BJ (cell line): ENCODE measurements around the gene LMBR1L. TPM values are rescaled to one million over a fixed set of nuclear protein-coding genes. Genes with fewer than 3 reads are reported as not detected.

Experiments
- CTCF ChIA-PET: fragments of 350-600 bp; formaldehyde crosslinking; extraction: SDS; loops from one replicate; lab custom pipeline; 2021; ENCODE audit warnings: antibody characterized with exemption, inconsistent platforms; lab: Yijun Ruan, JAX
- POLR2A ChIA-PET: fragments of 300-600 bp; sonication (Branson Sonifier 250); formaldehyde crosslinking; extraction: SDS; loops from one replicate; lab custom pipeline; 2021; ENCODE audit warnings: antibody characterized with exemption; lab: Charles Lee
- DNase-seq: peaks from one replicate; pipeline ENCODE4 v3.0.0-alpha.2; 2011; ENCODE audit warnings: low read depth
- H3K27me3 ChIP-seq: 2 replicates; pipeline ENCODE4 v1.6.0; 2011; ENCODE audit warnings: low read length; ENCODE audit not compliant: control insufficient read depth, insufficient read depth
- H3K36me3 ChIP-seq: 2 replicates; pipeline ENCODE4 v1.5.1; 2011; ENCODE audit warnings: low read length; ENCODE audit not compliant: control insufficient read depth, insufficient read depth
- H3K4me3 ChIP-seq: 2 replicates; pipeline ENCODE4 v1.5.1; 2011; ENCODE audit warnings: low read depth, mild to moderate bottlenecking, control low read depth, low read length
- polyA plus RNA-seq: library from polyadenylated mRNA; depleted of rRNA; stranded (reverse); fragments of >200 nt; gene quantifications from 2 replicates; pipeline ENCODE4 v1.2.3, GENCODE V29; 2011
- TF ChIP-seq, protein P1 (sequence below): IDR thresholded peaks from 2 replicates; pipeline ENCODE4 v1.5.1; 2011; ENCODE audit warnings: low read depth, mild to moderate bottlenecking, control low read depth, inconsistent platforms, low read length, moderate library complexity; ENCODE audit not compliant: insufficient read depth

Gene LMBR1L
- polyA plus RNA-seq, 1 experiment: 63.1 TPM

DNA sequence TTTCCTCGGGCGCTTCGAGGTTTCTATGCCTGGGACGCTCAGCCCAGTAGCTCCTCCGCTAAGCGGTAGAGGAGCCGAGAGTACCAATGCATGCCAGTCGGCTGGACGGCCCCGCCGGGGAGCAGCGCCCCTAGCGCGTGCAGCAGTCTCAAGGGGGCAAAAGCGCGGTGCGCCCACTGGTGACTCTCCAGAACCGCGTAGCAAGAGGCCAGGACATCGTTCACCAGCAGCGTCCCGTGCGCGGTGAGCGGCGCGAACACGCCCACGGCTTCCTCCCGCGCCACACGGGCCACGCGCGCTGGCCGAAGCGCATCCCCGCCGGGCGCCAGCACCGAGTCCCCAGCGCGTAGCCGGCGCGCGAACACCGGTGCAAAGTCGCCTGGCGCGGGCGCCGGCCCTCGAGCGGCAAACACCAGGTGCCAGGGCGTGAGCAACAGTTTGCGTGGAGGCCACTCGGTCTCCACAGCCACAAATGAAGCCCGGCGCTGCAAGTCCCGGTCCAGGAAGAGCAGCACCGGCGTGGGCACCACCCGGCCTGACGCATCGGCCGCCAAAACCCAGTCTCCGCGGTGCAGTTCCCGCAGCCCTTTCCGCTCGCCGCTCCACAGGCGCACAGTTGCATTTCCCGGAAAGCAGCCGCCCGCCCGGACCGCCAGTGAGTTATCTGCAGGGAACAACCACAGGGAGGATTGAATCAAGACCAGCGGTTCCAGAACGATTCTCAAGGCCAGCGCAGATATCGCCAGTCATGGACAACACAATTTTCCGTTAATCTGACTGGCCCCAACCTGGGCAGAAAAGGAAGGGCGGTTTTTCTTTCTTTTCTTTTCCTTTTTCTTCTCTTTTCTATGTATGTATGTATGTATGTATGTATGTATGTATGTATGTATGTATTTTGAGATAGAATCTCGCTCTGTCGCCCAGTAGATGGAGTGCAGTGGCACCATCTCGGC lies 20.6 kb downstream of the LMBR1L start:
- TF ChIP-seq, protein P1, sequence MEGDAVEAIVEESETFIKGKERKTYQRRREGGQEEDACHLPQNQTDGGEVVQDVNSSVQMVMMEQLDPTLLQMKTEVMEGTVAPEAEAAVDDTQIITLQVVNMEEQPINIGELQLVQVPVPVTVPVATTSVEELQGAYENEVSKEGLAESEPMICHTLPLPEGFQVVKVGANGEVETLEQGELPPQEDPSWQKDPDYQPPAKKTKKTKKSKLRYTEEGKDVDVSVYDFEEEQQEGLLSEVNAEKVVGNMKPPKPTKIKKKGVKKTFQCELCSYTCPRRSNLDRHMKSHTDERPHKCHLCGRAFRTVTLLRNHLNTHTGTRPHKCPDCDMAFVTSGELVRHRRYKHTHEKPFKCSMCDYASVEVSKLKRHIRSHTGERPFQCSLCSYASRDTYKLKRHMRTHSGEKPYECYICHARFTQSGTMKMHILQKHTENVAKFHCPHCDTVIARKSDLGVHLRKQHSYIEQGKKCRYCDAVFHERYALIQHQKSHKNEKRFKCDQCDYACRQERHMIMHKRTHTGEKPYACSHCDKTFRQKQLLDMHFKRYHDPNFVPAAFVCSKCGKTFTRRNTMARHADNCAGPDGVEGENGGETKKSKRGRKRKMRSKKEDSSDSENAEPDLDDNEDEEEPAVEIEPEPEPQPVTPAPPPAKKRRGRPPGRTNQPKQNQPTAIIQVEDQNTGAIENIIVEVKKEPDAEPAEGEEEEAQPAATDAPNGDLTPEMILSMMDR: peak; percentile 28
- Histone ChIP-seq H3K27me3 (peaks cover 17% of the 10 kb centered on the region), H3K36me3 (no peaks in the 10 kb centered on the region), H3K4me3 (peak overlapping the region; percentile 33)
- DNase-seq: no peak
- ChIA-PET POLR2A (no interaction called here), CTCF (interaction anchor here (0.7 to 6.5 kb wide), 13 partner anchors 11 to 145 kb away, joined by 3 to 145 read pairs (median 33); partner anchors contain the start of genes DDN, LMBR1L, RHEBL1 and TUBA1B)

DNA sequence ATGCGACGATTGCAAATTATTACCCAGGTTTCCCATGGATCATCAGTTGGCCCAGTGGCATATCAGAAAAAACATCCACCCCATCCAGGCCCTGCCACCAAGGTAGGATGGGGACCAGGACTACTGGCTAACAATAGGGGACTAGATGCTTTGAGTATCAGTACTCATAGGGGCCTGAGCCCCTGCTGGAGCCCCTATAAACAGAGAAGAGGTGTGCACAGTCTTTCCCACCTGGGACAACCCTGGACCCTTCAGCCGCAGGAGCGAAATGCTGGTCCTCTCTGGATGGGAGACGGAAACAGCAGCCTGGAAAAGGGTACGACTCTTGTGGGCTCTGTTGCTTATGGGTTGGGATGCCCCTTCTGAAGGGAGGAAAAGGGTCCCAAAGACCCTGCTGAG lies 21.7 kb downstream of the LMBR1L start:
- TF ChIP-seq, protein P1: no peak
- DNase-seq: no peak
- H3K36me3 ChIP-seq: no peaks in the 10 kb centered on the region
- ChIA-PET POLR2A (no interaction called here), CTCF (interaction anchor here (0.6 to 6.5 kb wide), 26 partner anchors 7 to 234 kb away, joined by 3 to 145 read pairs (median 6); partner anchors contain the start of genes KMT2D, LMBR1L, RHEBL1 and TROAP)
- peaks cover 11% of the 10 kb centered on the region for H3K27me3 ChIP-seq
- H3K4me3 ChIP-seq: no peak overlapping the region

DNA sequence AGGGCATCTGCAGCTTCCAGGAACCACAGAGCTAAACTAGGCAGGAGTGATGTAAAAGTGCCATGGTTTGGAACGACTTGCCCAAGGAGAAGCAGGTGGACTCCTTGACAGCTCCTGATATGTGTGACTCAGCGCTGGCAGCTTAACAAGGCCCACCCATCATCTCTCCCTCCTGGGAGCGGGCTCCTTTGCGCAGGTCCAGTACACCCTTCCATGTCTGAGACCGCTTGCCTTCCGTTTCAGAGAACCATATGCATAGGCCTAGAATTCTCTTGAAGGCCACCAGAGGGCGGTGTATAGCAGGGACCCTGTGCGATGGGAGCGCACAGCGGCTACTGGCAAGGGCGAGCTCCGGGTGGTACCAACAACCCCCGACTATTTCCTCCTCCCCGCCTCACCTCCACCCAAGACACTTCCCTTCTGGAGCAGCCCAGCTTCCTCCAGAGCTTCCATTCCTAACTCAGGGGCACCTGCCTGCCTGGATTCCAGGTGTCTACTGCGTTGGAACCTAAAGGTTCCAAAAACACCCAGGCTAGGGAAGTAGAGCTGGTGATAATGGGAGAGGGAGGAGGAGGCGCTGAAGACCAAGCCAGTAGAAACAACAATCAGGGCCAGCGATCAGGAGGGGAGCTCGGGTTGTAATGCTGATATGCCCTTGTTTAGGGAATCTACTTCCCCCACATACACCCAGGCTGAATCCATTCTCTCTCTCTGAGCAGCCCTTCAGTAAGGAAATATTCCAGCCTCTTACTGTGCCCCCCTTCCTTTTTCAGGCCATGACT lies 22.3 kb downstream of the LMBR1L start:
- POLR2A ChIA-PET: no interaction called here
- DNase-seq: peak; percentile 39
- Histone ChIP-seq H3K4me3 (no peak overlapping the region), H3K36me3 (no peaks in the 10 kb centered on the region), H3K27me3 (peaks cover 9% of the 10 kb centered on the region)
- TF ChIP-seq, protein P1: peak; percentile 93
- CTCF ChIA-PET: interaction anchor here (0.6 to 6.5 kb wide), 28 partner anchors 8 to 234 kb away, joined by 3 to 145 read pairs (median 6); partner anchors contain the start of genes KMT2D, LMBR1L, RHEBL1 and TROAP

DNA sequence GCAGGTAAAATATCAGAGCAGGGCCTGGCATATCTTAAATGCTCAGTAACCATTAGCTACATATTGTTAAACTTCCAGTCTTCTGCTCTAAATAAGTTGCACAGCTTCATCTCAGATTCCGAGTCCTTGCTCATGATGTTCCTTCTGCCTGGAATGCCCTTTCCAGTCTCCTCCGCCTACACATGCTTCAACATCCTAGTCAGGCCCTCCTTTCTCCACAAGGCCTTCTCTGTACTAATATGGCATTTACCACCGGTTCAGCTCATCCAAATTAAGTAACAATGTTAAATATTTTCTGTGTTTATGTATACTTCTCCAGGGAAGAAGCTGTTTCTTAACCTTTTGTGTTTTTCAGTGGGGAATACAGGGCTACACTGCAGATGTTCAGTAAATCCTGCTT lies 24.5 kb downstream of the LMBR1L start:
- POLR2A ChIA-PET: no interaction called here
- no peaks in the 10 kb centered on the region for H3K36me3 ChIP-seq
- CTCF ChIA-PET: interaction anchor here (0.7 to 6.5 kb wide), 14 partner anchors 8 to 158 kb away, joined by 3 to 145 read pairs (median 4); partner anchors contain the start of genes DHH, LMBR1L and TUBA1B
- peak; percentile 16 for DNase-seq
- TF ChIP-seq, protein P1: no peak
- H3K4me3 ChIP-seq: no peak overlapping the region
- H3K27me3 ChIP-seq: peaks cover 12% of the 10 kb centered on the region
